Measurements from ENCODE around the gene USP17L28.
"Not testable (repeated sequence)": the region's sequence is repeated elsewhere in the genome, so short reads cannot be mapped to it uniquely, and the experiment has no call there.

The USP17L28 gene, protein sequence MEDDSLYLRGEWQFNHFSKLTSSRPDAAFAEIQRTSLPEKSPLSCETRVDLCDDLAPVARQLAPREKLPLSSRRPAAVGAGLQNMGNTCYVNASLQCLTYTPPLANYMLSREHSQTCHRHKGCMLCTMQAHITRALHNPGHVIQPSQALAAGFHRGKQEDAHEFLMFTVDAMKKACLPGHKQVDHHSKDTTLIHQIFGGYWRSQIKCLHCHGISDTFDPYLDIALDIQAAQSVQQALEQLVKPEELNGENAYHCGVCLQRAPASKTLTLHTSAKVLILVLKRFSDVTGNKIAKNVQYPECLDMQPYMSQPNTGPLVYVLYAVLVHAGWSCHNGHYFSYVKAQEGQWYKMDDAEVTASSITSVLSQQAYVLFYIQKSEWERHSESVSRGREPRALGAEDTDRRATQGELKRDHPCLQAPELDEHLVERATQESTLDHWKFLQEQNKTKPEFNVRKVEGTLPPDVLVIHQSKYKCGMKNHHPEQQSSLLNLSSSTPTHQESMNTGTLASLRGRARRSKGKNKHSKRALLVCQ

GRCh38 chr4:9348593-9348992 lies at the start of gene USP17L28:
TSS of gene USP17L28 (plus strand) at chr4:9348893. CDS start at chr4:9348893, 0 bp downstream.
- DNase-seq = not testable (repeated sequence)

DNA sequence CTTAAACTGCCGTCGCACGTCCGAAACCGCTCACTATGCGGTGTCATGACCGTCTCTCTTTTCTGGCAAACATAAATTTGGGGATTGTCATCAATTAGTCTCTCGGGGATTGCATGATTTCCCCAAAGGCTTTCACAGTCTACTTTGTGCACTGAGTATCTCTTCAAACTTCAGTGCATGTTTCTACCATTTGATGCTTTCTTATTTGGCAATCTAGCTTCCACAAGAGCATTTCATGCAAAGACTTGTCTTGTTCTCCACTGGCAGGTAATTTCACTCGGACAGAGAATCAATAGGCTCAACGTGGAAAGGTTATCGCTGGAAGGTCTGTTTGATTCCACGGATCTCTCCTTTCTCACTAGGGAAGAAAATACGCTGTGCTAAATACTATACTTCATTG lies 24.5 kb upstream of the USP17L28 start:
- DNase-seq = not testable (repeated sequence)

DNA sequence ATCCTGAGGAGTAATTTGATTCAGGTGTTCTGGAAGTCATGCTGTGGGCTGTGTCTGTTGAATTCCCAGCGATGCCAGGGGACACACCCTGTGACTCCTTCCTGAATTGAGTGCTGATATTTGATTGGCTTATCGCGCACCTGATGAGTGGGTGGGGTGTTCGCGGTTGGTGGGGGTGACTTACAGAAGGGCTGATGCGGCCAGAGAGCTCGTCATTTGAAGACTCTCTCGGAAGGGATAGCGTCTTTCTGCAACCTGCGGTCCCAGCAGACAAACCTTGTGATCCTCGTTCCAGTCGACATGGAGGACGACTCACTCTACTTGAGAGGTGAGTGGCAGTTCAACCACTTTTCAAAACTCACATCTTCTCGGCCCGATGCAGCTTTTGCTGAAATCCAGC lies 23.8 kb upstream of the USP17L28 start, which contains the start of gene USP17L24:
TSS of gene USP17L24 (plus strand) at position 301 of the 400 bp plus-strand sequence. CDS start at position 301, 0 bp downstream.
- DNase-seq = not testable (repeated sequence)

- not testable (repeated sequence) for DNase-seq
Measured at GRCh38 chr4:9329611-9330010, 19.1 kb upstream of the USP17L28 start, which contains the start of gene USP17L25. TSS of gene USP17L25 (plus strand) at chr4:9329911. CDS start at chr4:9329911, 0 bp downstream.

GRCh38 chr4:9334358-9334757 lies 14.3 kb upstream of the USP17L28 start, which contains the start of gene USP17L26:
TSS of gene USP17L26 (plus strand) at chr4:9334658. CDS start at chr4:9334658, 0 bp downstream.
- DNase-seq = not testable (repeated sequence)

GRCh38 chr4:9339103-9339502 lies 9.6 kb upstream of the USP17L28 start, which contains the start of gene USP17L5:
TSS of gene USP17L5 (plus strand) at chr4:9339403. CDS start at chr4:9339403, 0 bp downstream.
- not testable (repeated sequence) for DNase-seq

- not testable (repeated sequence) for DNase-seq
Measured at GRCh38 chr4:9343848-9344247, 4.8 kb upstream of the USP17L28 start, which contains the start of gene USP17L27. TSS of gene USP17L27 (plus strand) at chr4:9344148. CDS start at chr4:9344148, 0 bp downstream.

- not testable (repeated sequence) for DNase-seq
Measured at GRCh38 chr4:9350866-9351265, 2.2 kb downstream of the USP17L28 start.

GRCh38 chr4:9353338-9353737 lies 4.6 kb downstream of the USP17L28 start, which contains the start of gene USP17L29:
TSS of gene USP17L29 (plus strand) at chr4:9353638. CDS start at chr4:9353638, 0 bp downstream.
- DNase-seq = not testable (repeated sequence)

- not testable (repeated sequence) for DNase-seq
Measured at GRCh38 chr4:9362829-9363228, 14.1 kb downstream of the USP17L28 start, which contains the start of gene USP17L30. TSS of gene USP17L30 (plus strand) at chr4:9363129. CDS start at chr4:9363129, 0 bp downstream.

DNA sequence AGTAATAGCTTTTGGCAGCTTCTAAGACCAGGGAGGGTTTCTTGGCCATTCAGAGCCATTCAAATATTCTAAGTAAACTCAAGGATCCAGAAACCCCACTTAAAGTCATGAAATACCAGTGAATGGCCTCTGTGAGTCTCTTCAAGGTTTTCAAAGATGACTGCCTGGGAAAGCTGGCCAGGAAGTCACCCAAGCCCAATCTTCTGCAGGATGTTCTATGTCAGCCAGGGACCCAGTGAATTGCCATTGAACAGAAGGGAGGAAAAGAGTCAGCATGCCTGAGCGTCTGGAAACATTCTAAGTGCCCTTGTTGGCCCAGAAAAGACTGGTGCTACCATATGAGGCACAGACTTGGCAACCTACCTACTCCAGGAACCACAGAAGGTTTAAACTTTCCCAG lies 31.2 kb downstream of the USP17L28 start:
- not testable (repeated sequence) for DNase-seq

DNA sequence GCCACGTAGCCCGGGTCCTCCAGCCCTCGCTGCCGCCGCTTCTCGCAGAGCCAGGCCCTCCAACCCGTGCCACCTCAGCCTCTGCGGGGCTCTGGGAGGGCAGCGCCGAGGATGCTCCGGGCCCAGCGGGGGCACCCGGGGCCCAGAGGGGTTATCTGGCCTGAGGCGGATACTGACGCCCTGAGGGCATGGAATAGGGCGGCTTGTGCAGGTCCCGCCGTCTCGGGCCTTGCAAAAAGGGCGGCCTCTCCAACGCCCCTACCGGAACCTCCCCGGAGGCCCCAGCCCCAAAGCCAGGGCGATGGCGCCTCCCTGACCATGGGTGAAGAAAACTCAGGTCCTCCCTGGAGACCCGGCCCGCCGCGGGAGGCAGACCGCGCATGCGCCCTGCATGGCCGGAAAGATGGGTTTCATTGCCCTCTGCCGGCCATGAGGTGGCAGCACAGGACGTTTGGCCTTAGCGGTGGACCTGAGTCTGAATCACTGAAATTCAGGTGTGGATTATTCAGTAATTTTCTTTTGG lies 32.4 kb downstream of the USP17L28 start:
- DNase-seq = peak; percentile 1

DNA sequence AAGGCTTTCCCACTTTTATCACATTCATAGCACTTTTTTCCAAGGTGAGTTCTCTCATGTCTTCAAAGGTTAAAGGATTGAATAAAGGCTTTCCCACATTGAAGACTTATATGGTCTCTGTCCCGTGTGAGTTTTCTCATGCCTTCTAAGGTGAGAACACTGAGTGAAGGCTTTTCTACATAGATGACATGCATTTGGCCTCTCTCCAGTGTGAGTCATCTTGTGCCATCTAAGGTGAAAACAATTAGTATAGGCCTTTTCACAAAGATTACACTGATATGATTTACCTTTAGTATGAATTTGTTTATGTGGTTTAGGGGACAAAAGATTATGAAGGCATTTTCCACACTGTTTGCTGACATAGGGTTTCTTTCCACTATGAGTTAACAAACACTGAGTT lies 35.4 kb downstream of the USP17L28 start:
- no peak for DNase-seq

- DNase-seq = not testable (repeated sequence)
Measured at GRCh38 chr4:9389001-9389400, 40.3 kb downstream of the USP17L28 start.

Data from EL (cell line).